Left lung (tissue), 14 donors: ENCODE results near the gene MAP6D1. TPM values are rescaled to one million over a fixed set of nuclear protein-coding genes. Genes with fewer than 3 reads are reported as not detected.

ENCODE experiments used
- ATAC-seq: fragments of 200-7000 bp; cut with Tn5 transposase; one replicate; pipeline ENCODE4 v1.9.1; 2020; ENCODE audit warnings: moderate library complexity
- DNase-seq, 4 donors: peaks; one replicate each; pipeline ENCODE4 v3.0.0-alpha.2; 2013 to 2020
- H3K27ac ChIP-seq, 2 donors: fragments of 200-600 bp; sonication (generic) in 1 of 2; one replicate each; pipeline versions ENCODE4 v1.5.0 to v1.8.0; 2020 to 2021
- H3K27me3 ChIP-seq, 2 donors: fragments of 200-600 bp; sonication (generic) in 1 of 2; one replicate each; pipeline versions ENCODE4 v1.5.0 to v1.8.0; 2020 to 2021
- H3K36me3 ChIP-seq, 2 donors: fragments of 200-600 bp; sonication (generic) in 1 of 2; one replicate each; pipeline versions ENCODE4 v1.5.0 to v1.8.0; 2020 to 2021
- H3K4me1 ChIP-seq, 2 donors: fragments of 200-600 bp; one replicate each; pipeline ENCODE4 v1.8.0; 2021
- H3K4me3 ChIP-seq, 2 donors: fragments of 200-600 bp; sonication (generic) in 1 of 2; one replicate each; pipeline versions ENCODE4 v1.5.0 to v1.8.0; 2020 to 2021; ENCODE audit warnings: mild to moderate bottlenecking in 1 of 2
- H3K9me3 ChIP-seq, 2 donors: fragments of 200-600 bp; sonication (generic) in 1 of 2; one replicate each; pipeline versions ENCODE4 v1.5.0 to v1.8.0; 2020 to 2021
- CTCF ChIP-seq, 2 donors: fragments of 200-600 bp; sonication (generic) in 1 of 2; IDR thresholded peaks; one replicate each; pipeline versions ENCODE4 v1.5.0 to v1.8.0; 2021; ENCODE audit warnings: antibody characterized with exemption in 2 of 2
- intact Hi-C, 2 donors: fragments of 100-400 bp; cut with DNase I; formaldehyde crosslinking; loops; one replicate each; pipeline versions ENCODE4 v1.11.2 to v1.14.2; 2022
- long read RNA-seq, 12 donors: library from polyadenylated mRNA in 2 of 12; unstranded in 2 of 12; transcript quantifications; one replicate each; pipeline ENCODE4 v2.0.0 and lab custom pipeline, GENCODE V29; 2019 to 2026
- polyA plus RNA-seq, 6 donors: library from polyadenylated mRNA; unstranded; fragments of 120-200 nt; gene quantifications; one replicate each; pipeline ENCODE4 v1.2.1, GENCODE V29; 2013; ENCODE audit not compliant: insufficient read length in 6 of 6
- total RNA-seq, 2 donors: library from RNA; stranded (reverse); fragmentation: NEBNext Ultra II Directional; extraction: Animal tissue kit (Norgen Biotek cat#: 25700); gene quantifications; one replicate each; pipeline ENCODE4 v1.2.1, GENCODE V29; 2021
- donor health status: DM: no; HTN: yes; CAD: no.
- donor health status: DM: no; HTN: no; CAD: no.

Gene MAP6D1
- total RNA-seq (1 to 10 TPM in 1 of 2 donors, under 1 TPM in 1; 0.38 to 1.2 TPM), polyA plus RNA-seq (1 to 10 TPM in 1 of 6 donors, under 1 TPM in 5; 0.55 to 2.2 (median 0.83) TPM)
- long read RNA-seq, donor 1: 0 reads
- long read RNA-seq, donor 2: 0 reads
- long read RNA-seq, donor 3: 0 reads
- long read RNA-seq, donor 4: 0 reads
- long read RNA-seq, donor 5, partial matches to known transcripts: 0 of 1 reads
- long read RNA-seq, donor 5, other reads (novel, unspliced or antisense): 0 of 1 reads
- long read RNA-seq, donor 6: 0 reads
- long read RNA-seq, donor 7: 0 reads
- long read RNA-seq, donor 8: 0 reads
- long read RNA-seq, donor 9: 0 reads
- long read RNA-seq, donor 10, partial matches to known transcripts: 0 of 1 reads
- long read RNA-seq, donor 10, other reads (novel, unspliced or antisense): 1 of 1 reads
- long read RNA-seq, donor 11, transcript MAP6D1-201 (3 exons, 2,111 nt): major isoform, 13 of 13 reads
- long read RNA-seq, donor 11, partial matches to known transcripts: 0 of 13 reads
- long read RNA-seq, donor 11, other reads (novel, unspliced or antisense): 0 of 13 reads
- long read RNA-seq, donor 12: 0 reads

- H3K4me3 ChIP-seq: peak within 1 kb of the TSS; percentile 50 to 52
- peak in 2 of 4 donors; percentile 24 to 53 for DNase-seq
- peaks cover 0 to 12% of the 10 kb centered on the region in 2 donors for H3K27me3 ChIP-seq
- peaks cover 7 to 21% of the 10 kb centered on the region in 2 donors for H3K4me1 ChIP-seq
- no peak for TF ChIP-seq CTCF (IDR thresholded peaks at IDR 0.05)
- peaks cover 0 to 32% of the 10 kb centered on the region in 2 donors for H3K36me3 ChIP-seq
- peak; percentile 66 for ATAC-seq
- intact Hi-C loops: no loop called here
- no peak within 1 kb of the TSS for H3K27ac ChIP-seq
- no peaks in the 10 kb centered on the region for H3K9me3 ChIP-seq
These were observed at the start of gene MAP6D1 for GRCh38 chr3:183825456-183826161. MAP6D1 (minus strand) TSS chr3:183825577; CDS start chr3:183825547, 30 bp downstream.

GRCh38 chr3:183873914-183874313, 48.5 kb upstream of the MAP6D1 start:
- no peak overlapping the region for H3K27ac ChIP-seq
- no peak for DNase-seq
- intact Hi-C loops: no loop called here
- H3K4me1 ChIP-seq: peaks cover 5 to 59% of the 10 kb centered on the region in 2 donors
- H3K27me3 ChIP-seq: no peaks in the 10 kb centered on the region
- H3K9me3 ChIP-seq: no peaks in the 10 kb centered on the region
- H3K4me3 ChIP-seq: no peak overlapping the region
- H3K36me3 ChIP-seq: peaks cover 0 to 5% of the 10 kb centered on the region in 2 donors
- no peak for TF ChIP-seq CTCF (IDR thresholded peaks at IDR 0.05)
- ATAC-seq: no peak

GRCh38 chr3:183871541-183871940, 46.2 kb upstream of the MAP6D1 start:
- Histone ChIP-seq H3K4me3 (no peak overlapping the region), H3K4me1 (peaks cover 3 to 40% of the 10 kb centered on the region in 2 donors), H3K27me3 (no peaks in the 10 kb centered on the region), H3K27ac (no peak overlapping the region), H3K36me3 (peaks cover 0 to 14% of the 10 kb centered on the region in 2 donors), H3K9me3 (no peaks in the 10 kb centered on the region)
- no peak for DNase-seq
- ATAC-seq: no peak
- intact Hi-C loops: no loop called here
- no peak for TF ChIP-seq CTCF (IDR thresholded peaks at IDR 0.05)

- DNase-seq (no peak), ATAC-seq (no peak)
- H3K4me1 ChIP-seq: peaks cover 3 to 32% of the 10 kb centered on the region in 2 donors
- H3K27ac ChIP-seq: no peak overlapping the region
- no peaks in the 10 kb centered on the region for H3K9me3 ChIP-seq
- H3K27me3 ChIP-seq: no peaks in the 10 kb centered on the region
- TF ChIP-seq CTCF (IDR thresholded peaks at IDR 0.05): no peak
- intact Hi-C loops: no loop called here
- H3K36me3 ChIP-seq: peaks cover 0 to 24% of the 10 kb centered on the region in 2 donors
- H3K4me3 ChIP-seq: no peak overlapping the region
These were observed 45.2 kb upstream of the MAP6D1 start for GRCh38 chr3:183870563-183870962.

- Histone ChIP-seq H3K27me3 (no peaks in the 10 kb centered on the region), H3K4me3 (no peak overlapping the region), H3K9me3 (no peaks in the 10 kb centered on the region), H3K4me1 (peaks cover 0 to 24% of the 10 kb centered on the region in 2 donors), H3K36me3 (peaks cover 0 to 42% of the 10 kb centered on the region in 2 donors), H3K27ac (peak overlapping the region in 1 of 2 donors; percentile 65)
- no peak for TF ChIP-seq CTCF (IDR thresholded peaks at IDR 0.05)
- DNase-seq (no peak), ATAC-seq (peak; percentile 44)
- intact Hi-C loops: no loop called here
These were observed 43.4 kb upstream of the MAP6D1 start for GRCh38 chr3:183868796-183869195.
